Dermis microvascular lymphatic vessel endothelial cell (primary cell): ENCODE measurements around the gene MAX. TPM values are rescaled to one million over a fixed set of nuclear protein-coding genes. Genes with fewer than 3 reads are reported as not detected.
A peak's percentile ranks its signal among the peaks of the same experiment; 100 is the strongest.

Experiments used
- DNase-seq, 2 donors: peaks; one replicate each; pipeline versions ENCODE4 v3.0.0 to v3.0.0-alpha.2; 2010; ENCODE audit warnings: low read depth in 2 of 2
- total RNA-seq: library from RNA; depleted of rRNA; stranded (reverse); fragments of >200 nt; gene quantifications from 2 replicates; pipeline ENCODE4 v1.2.1, GENCODE V29; 2014

MAX gene
- total RNA-seq, 1 donor from 2014 or later, result 40.6 TPM

DNA sequence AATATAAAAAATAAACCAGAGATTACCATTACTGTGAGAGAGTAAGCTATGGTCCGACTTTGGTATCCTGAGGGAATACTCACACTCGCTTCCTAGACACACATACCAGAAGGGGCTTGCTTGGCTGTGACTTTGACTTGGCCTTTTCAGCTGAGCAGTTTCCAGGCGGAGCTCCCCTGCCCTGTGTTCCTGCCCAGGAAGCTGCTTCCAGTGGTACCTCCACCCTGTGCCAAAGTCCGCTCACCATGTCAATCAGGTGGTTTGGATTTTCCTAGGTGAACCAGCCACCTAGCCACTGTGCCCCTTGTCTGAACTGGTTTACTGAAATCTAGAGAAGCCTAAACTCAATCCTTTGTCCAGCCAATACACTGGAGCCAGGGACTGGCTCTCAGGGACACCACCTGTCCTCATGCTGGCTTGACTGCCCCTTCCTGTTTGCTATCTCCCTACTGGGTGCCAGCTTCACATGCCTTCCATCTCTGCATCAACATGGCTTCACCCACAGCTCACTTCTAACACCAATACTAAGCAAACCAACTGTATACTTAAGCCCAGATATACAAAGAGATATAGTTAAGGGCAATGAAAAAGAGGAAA lies 28.6 kb downstream of the MAX start:
- no peak for DNase-seq

DNA sequence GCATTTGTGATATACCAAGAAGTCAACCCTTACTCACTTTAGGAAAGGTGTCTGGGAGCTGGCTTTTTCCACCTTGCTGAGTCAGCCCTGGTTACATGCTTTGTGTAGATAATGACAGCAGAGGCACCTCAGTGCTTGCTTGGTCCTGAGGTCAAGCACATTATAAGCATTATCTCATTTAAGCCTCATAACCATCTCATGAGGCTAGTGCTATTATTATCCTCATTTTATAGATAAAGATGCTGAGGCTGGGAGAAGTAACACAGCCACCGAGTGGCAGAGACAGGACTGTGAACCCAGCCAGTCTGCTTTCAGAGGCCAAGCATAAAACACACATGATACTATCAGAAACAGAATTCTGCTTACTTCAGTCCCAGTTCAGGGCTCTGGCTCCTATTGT lies 29.4 kb downstream of the MAX start:
- DNase-seq, result no peak

DNA sequence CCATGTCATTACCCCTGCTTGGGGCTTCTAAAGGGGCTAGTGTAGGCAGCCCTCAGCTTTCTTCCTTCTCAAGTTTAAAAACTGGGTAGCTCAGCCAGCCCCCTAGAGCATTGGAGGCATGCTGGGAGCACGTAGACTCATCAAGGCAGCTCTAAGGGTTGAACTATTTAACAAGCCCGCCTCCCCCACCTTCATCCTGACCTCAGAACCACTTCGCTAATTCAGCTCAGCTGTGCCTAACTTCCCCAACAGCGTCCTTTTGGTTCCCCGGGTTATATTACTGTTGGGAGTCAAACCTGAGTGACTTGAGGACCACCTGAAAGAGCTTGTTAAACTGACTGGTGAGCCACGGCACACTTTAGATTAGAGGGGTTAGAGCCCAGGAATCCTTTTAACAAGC lies 30.1 kb downstream of the MAX start:
- no peak for DNase-seq

DNA sequence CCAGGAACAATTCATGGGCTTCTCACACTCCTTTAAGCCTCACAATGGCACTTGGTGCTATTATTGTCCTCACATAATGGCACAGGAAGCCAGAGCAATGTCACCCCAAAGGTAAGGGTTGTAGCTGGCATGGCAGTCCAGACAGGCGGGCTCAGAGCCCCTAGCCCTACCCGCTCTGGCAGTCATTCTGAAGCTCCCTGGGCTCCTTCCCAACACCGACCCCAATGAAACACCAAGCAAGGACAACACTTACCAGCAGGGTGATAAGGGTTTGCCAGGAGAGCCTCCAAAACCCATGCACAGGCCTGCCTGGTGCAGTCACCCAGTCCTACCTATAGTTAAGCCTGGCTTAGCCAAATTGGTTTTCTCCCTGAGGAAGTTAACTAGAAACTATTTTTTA lies 30.8 kb downstream of the MAX start:
- no peak for DNase-seq

DNA sequence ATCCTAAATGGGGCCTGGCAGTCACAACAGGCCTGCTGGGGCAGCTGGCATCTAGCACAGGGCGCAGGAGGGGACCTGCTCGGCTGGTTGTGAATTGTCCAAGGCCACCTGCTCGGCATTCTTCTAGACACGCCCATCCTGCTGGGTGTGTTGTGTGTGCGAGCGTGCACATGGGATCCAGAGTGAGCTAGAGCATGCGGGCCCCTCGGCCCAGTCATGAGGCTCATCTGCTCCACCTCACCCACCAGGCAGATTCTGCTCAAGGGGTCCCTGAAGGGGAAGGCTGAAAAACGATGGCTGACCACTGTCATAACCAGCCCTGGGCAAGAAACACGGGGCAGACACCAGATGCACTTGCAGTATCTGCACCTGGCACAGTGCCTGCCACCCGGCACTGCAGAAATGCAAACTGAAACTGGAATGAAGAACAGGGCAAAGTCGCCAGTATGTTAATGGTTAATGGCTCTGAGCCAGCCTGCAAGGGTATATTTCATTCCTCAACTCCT lies 31.8 kb downstream of the MAX start:
- peak in 1 of 2 donors; percentile 11 for DNase-seq

DNA sequence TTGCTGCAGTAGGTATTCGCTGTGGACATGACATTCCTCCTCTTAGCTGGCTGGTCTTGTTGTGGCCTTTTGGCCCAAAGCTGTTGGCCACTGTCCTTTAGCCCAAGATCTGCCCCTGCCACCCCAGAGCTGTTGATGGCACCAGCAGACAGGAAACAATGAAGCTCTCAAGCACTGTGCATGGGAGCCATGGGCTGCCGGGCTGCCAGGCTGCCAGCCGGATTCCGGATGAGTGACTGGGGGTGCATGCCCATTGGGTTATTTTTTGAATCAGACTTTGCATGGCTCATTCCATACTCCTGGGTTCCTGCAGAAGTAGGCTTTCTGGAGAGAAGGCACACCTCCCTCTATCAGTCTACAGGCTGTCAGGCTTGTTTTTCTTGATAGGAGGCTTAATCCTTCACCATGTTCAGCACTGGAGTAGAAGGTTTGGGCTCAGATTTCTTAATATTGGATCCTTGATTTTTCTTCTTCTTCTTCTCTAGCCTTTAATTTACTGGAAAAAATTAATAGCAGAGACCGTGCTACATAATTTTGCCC lies 32.4 kb downstream of the MAX start:
- no peak for DNase-seq

DNA sequence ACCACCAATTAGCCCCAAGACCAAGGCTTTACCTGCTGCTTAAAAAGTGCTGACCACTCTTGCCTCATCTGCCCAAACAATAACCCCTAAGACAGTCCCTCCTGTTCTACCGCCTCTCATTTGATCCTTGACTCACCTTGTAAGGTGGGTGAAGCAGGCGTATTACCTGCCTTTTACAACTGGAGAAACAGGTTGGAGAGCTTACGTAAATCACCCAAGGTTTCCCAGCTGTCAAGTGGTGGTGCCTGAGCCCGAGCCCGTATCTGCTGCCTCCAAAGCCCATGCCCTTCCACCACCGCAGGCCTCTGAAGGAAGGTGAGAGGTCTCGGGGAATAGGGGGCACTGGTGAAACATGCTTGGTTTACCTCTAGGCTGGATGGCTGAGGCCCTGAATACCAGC lies 36.6 kb downstream of the MAX start:
- no peak for DNase-seq

DNA sequence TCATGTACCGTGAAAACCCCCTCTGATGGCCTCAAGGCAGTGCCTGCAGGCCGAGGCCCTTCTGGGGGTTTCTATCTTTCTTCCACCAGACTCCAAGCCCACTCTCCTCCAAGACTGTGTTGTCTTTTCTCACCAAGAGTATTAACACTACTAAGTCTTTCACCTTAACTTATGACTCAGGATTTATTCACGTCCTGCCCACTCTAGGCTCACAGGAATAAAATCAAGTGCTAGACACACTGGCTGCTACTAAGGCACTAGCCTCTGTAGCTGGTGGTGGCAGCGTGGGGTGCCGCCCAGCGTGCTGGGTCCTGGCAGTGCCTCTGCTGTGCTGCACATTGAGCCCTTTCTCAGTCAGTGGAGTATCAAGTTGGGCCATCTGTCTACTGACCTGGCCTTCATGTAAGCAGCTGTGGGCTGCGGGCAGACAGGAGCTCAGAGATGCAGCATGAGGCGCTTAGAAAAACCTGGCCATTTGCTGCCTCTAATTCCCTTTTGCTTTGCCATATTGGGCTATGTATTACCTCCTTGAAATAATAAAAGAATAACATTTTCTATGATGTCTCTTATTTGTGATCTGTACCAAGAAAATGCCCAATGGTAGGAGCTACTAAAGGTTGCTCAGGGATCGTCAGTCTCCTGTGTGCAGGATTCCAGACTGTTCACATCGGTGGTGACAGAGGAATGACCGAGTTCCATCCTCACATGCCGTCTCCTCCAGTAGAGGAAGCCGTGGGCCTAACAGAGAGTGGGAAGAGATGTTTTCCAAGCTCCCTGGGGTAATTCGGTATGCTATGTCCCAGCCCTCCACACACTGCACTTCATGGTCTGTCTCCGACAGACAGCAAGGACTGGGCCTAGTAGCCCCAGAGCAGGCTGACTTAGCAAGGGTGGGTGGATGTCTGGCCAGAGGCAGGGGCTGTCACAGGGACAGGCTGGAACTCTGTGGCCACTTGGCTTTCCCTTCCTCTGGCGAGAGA lies 39.9 kb downstream of the MAX start:
- DNase-seq, result no peak

DNA sequence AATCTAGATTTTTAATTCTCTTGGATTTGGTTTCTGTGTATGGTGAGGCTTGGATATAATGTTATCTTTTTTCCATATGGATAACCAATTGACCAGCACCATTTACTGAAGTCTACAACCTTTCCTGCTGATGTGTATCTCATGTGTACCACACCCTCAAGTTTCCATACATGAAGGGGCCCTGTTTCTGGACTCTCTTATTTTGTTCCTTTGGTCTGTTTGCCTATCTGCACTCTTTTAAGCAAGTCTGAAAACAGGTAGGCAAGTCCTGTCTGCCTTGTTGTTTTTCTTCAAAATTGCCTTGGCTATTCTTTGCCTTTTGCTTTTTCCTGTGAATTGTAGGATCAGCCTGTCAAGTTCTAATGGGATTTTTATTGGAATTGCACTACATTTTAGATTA lies 44.6 kb downstream of the MAX start:
- DNase-seq, result no peak

DNA sequence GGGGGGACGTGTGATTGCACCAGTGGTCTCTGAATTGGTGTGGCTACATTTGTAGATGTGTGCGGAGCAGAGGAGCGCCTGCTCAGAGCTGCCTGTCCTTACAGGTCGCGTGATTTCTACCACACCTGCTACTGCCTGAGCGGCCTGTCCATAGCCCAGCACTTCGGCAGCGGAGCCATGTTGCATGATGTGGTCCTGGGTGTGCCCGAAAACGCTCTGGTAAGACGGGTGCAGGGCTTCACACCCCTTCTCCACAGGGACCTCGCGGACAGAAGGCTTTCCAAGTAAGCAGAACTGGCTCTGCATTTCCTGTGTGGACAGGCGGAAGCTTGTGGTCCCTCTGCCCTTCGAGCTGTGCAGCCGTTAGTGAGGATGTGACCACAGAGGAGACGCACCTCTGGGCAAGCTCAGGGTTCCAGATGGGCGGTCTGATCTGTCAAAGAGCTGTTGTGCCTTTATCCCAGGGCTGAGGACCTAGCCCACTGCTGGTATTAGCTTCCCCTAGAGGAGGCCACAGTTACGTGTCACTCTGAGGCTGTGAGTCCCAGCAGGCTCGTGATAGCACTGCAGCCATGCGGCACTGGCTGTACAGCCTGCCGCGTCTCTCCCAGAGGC lies 47.7 kb downstream of the MAX start:
- no peak for DNase-seq

DNA sequence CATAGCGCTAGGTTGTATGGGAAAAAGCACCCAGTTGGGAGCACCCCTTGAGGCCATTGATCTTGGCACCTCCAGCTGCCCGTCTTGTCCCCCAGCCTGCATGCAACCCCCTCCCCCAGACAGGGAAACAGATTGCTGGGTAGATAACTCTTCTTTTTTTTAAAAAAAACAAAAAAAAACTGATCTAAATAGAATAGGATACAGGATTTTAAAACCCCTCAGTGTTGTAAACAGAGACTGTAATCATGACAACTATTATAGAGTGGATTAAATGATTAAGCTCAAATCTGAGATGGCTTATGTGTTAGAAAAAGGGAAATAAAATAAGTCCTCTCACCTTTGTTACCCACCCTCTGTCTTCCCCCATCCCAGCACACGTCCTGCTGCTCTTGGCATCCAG lies 48.9 kb downstream of the MAX start:
- DNase-seq, result no peak

DNA sequence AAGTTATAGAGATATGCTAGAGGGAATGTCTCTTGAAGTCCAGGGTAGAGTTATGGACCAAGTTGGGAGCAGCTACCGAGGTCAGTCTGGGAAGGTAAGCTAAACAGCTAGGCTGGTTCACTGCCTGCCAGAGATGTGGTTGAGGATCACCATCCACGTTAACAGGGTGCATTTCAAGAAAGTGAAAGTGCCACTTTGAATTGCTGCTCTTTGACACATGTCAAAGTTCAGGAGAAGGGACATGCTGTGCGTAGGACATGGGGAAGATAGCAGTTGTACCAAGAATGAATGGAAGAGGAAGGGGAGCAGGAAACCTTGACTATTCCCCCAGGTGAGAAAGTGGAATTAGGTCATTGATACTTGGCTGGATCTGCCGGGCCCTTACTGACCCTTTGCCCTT lies 49.5 kb downstream of the MAX start:
- DNase-seq, result no peak

DNA sequence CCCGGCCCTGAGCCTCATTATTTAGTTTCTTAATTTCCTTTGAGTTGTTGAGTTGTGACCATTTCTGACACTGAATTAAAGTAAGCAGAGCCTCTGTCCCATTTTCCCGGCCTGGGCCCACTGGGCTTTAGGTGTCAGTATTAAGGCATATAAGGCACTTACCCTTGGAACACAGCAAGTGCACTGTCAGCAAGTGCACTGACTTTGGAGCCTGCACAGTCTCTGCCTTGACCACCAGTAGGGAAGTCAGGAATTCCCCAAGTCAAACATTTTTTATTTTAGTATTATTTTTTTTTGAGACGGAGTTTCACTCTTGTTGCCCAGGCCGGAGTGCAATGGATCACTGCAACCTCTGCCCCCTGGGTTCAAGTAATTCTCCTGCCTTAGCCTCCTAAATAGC lies 56.6 kb downstream of the MAX start:
- no peak for DNase-seq

DNA sequence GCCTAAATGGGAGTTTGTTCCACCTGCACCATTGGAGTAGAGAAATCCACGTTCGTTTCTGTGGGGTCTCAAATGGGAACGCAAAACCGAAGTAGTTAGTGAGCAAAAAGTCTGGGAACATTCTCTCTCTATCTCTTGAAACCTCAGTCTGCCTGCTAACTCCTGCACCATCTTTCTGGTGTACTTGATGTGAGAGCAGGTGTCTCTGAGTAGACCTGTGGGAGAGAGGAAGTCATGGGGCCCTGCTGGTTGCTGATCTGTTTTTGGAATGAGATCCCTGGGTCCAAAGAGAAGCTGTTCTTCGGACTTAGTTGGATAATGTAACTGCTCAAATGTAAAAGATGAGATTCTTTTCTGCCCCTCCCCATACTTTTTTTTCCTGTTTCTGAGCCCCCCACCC lies 57.3 kb downstream of the MAX start:
- no peak for DNase-seq

DNA sequence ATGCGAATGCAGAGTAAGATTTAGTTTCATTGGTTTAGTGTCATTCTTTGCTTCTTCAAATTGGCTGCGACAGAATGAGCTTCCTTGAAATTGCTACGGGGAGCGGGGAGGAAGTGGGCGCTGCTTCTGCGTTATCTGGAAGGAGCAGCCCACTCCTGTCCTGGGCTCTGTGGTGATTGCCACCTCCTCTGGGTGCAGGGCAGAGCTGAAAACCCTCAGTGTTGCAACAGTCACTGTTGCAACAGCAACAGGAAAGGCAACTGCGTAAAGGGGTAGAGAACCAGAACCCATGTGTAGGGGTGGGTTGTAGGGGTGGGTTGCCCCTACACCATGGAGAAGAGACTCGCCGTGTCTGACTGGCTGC lies 57.7 kb downstream of the MAX start:
- no peak for DNase-seq

DNA sequence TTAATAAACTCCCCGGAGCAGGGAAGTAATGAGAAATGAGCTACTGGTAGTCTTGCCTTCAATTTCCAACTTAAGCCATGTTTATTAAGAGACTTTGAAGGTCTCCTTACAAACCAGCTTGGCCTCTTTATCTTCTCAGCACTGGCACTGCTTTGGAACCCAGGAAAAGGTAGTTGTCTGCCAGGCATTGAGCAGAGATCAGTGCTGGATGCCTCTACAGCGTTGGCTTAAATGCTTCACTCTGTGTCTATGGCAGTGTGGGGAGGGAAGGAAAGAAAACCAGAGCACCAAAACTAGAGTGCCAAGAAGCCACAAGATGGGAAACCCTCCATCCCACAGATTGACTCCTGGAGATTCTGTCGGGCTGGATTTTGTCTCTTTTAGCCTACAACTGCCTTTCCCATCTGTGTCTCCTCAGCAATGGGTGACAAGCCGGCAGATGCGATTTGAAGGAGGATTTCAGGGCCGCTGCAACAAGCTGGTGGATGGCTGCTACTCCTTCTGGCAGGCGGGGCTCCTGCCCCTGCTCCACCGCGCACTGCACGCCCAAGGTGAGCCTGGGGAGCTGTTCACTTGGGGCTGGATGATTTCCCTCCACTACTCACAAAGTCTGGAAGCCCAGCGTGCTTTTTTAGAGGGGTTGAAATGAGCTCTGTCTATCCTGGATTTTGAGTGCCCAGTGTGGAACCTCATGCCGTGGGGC lies 58.3 kb downstream of the MAX start:
- DNase-seq, result no peak

DNA sequence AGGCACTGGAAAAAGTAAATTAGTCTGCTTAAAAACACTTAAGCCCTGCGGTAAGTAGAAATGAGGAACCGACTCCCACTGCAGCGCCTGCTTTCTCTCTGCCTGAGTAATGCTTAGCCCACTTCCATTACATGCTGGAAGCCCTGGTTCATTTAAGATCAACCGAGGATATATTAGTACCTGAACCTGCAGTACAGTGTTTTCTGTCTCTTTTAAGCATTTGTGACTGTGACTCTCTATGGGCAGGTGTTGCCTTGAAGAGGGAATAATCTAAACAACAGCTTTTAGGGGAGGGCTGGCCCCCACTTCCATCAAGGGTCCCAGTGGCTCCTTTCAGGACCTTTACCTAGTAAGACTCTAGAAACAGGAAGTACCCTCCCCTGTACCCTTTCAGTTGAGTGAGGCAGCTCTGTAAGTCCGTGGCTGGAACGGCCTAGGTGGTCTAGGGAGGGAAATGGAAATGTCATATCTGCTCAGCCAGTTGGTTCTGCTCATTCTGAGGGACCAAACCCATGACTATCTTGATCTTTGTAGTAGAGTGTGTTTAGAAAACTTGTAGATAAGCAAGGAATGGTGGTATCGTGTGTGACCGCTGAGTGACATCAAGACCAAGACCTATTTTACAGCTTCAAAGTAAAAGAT lies 59.5 kb downstream of the MAX start:
- DNase-seq, result no peak

DNA sequence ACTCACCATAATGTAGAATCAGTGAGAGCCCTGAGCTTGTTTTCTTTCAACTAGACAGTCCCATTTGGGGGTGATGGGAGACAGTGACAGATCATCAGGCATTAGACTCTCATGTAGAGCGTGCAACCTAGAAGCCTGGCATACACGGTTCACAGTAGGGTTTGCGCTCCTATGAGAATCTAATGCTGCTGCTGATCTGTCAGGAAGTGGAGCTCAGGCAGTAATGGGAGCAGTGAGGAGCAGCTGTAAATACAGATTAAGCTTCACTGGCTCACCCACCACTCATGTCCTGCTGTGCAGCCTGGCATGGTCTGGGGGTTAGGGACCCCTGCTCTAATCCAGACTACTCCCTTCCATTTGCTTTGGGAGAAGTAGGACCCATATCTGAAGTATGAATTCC lies 60.0 kb downstream of the MAX start:
- no peak for DNase-seq

DNA sequence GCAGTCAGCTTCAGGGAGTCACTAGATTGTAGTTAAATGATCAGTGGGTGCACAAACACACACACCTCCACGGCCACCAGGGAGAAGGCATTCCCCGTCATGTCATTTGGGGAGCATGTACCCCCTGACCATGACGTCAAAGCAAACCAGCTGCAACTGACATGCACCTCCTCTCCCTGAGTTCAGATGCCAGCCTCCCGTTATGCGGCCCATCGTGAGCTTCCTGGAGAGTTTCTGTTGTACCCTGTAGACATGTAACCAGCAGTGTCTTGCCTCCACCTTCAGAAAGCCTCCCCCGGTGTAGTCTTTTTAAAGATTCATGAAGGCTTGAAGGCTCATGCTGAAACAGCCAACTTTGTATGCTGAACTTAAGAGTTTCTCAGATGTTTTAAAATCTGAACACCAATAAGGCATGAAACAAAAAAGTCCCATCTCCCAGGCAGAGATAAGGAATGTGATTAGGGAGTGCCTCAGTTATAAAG lies 60.8 kb downstream of the MAX start:
- no peak for DNase-seq

DNA sequence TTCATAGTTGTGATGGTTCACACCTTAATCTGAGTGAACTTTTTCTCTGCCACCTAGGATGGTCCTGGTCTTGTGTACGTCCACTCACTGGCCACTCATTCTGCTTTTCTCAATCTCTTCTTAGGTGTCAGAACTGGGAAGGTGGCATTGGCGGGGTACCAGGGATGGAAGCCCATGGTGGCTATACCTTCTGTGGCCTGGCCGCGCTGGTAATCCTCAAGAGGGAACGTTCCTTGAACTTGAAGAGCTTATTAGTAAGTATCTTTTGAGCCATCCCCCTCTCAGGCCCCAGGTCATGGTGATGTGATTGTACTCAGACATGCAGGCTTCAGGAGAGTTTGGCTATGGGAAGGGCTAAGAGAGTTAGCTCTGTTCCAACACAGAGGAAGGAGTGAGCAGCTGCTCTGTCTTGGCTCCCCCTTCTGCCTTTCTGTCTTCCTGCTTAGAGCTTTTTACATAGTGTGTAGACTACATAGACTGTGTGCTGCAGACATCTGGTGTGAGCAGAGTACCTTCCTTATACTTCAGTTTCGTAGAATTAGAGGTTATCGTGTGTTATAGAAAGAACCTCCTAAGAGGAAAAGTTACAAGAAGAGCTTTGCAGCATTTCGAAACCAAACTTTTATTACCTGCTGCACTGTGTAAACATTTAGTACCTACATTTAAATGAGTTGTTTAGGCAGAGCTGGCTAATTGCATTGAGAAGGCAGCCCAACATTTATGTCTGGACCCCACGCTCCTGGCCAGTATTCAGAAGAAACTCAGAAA lies 61.5 kb downstream of the MAX start:
- no peak for DNase-seq
